Right lobe of liver (tissue), 6 donors: ENCODE results near the gene CEP20. TPM values are rescaled to one million over a fixed set of nuclear protein-coding genes. Genes with fewer than 3 reads are reported as not detected.

ENCODE experiments used
- ATAC-seq, 4 donors: fragments of 200-7000 bp; cut with Tn5 transposase; one replicate each; pipeline ENCODE4 v1.9.1; 2020; ENCODE audit warnings: mild to moderate bottlenecking in 4 of 4, moderate library complexity in 4 of 4
- DNase-seq, 3 donors: peaks; one replicate each; pipeline ENCODE4 v3.0.0-alpha.2; 2020
- H3K27ac ChIP-seq, 3 donors: fragments of 200-600 bp; one replicate each; pipeline ENCODE4 v1.8.0; 2022
- H3K27me3 ChIP-seq, 2 donors: fragments of 200-600 bp; one replicate each; pipeline ENCODE4 v1.8.0; 2022
- H3K36me3 ChIP-seq, 4 donors: fragments of 200-600 bp; sonication (generic) in 1 of 4; one replicate each; pipeline versions ENCODE4 v1.5.1 to v1.8.0; 2017 to 2022; ENCODE audit warnings: control low read depth in 1 of 4
- H3K4me1 ChIP-seq, 4 donors: fragments of 200-600 bp; sonication (generic) in 1 of 4; one replicate each; pipeline versions ENCODE4 v1.5.1 to v1.8.0; 2017 to 2022; ENCODE audit warnings: control low read depth in 1 of 4
- H3K4me3 ChIP-seq, 3 donors: fragments of 200-600 bp; one replicate each; pipeline ENCODE4 v1.8.0; 2022
- H3K9me3 ChIP-seq, 4 donors: fragments of 200-600 bp; sonication (generic) in 1 of 4; one replicate each; pipeline versions ENCODE4 v1.5.1 to v1.8.0; 2017 to 2022; ENCODE audit warnings: control low read depth in 1 of 4
- CTCF ChIP-seq, 4 donors: fragments of 200-600 bp in 3 of 4; fragments of 450-650 bp in 1 of 4; IDR thresholded peaks; one replicate each; pipeline versions ENCODE4 v1.5.1 to v1.8.0; 2016 to 2022; ENCODE audit warnings: antibody characterized with exemption in 4 of 4, mild to moderate bottlenecking in 2 of 4
- POLR2A ChIP-seq: fragments of 450-650 bp; IDR thresholded peaks from one replicate; pipeline ENCODE4 v1.6.1; 2017; ENCODE audit warnings: antibody characterized with exemption, mild to moderate bottlenecking
- WGBS: methylation state at CpG from one replicate; pipeline ENCODE4 v1.1.6; 2018; ENCODE audit warnings: low coverage, low lambda C conversion rate; ENCODE audit not compliant: insufficient coverage; ENCODE audit errors: missing lambda C conversion rate; 5-methylcytosine and 5-hydroxymethylcytosine counted together
- intact Hi-C, 2 donors: fragments of 100-400 bp; cut with DNase I; formaldehyde crosslinking; loops; one replicate each; pipeline versions ENCODE4 v1.11.2 to v1.14.1; 2022
- total RNA-seq, 6 experiments: library from RNA; depleted of rRNA in 2 of 6; stranded (reverse); fragments of >200 nt in 2 of 6; fragmentation: NEBNext Ultra II Directional in 3 of 6; extraction: Animal tissue kit (Norgen Biotek cat#: 25700) in 3 of 6; gene quantifications; one replicate each; pipeline versions ENCODE4 v1.1.0 to v1.2.4, GENCODE V29; 2016 to 2023
- donor health status: DM: no; HTN: yes; CAD: no.
- donor health status: DM: no; HTN: no; CAD: no.
- donor health status: DM: no; HTN: no; CAD: no.
- donor health status: DM: no; HTN: yes; CAD: no.
- donor health status: DM: no; HTN: yes; CAD: no.

The CEP20 gene
- total RNA-seq, 6 experiments from 2014 or later = 13.3 to 28.3 (median 18.3) TPM

GRCh38 chr16:15873737-15874136, 14.7 kb downstream of the CEP20 start:
- Histone ChIP-seq H3K36me3 (peaks cover 0 to 16% (median 5%) of the 10 kb centered on the region in 4 donors), H3K4me3 (no peak overlapping the region), H3K27me3 (no peaks in the 10 kb centered on the region), H3K4me1 (peaks cover 0 to 19% (median 0%) of the 10 kb centered on the region in 4 donors), H3K27ac (no peak overlapping the region), H3K9me3 (no peaks in the 10 kb centered on the region)
- intact Hi-C loops = loop anchor here in 1 of 2 donors (10.0 kb wide), 1 partner anchor 251 kb away; no protein-coding TSS in a partner anchor
- peak in 1 of 4 donors; percentile 43 for ATAC-seq
- DNase-seq = no peak
- WGBS = 92% methylated on average over 1 of the region's 1 CpG
- TF ChIP-seq CTCF (IDR thresholded peaks at IDR 0.05) (no peak), POLR2A (no peak)

DNA sequence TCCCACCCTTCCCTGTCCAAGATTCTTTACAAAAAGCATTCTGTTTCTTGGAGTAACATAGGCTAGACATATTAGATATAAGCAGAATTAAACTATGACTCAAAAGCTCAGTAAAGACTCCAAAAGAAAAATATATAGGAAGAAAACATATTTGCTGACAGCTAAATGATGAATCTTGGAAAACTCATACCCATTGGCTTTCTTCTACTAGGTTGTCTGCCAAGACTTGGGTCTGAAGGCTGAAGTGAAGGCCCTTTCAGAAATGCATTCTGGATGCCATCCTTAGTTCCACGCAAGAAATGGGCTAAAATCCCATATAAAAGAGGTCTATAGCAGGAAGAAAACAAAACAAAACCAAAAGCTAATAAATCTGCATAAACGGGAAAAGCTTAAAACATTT, 15.1 kb downstream of the CEP20 start:
- intact Hi-C loops = loop anchor here in 1 of 2 donors (10.0 kb wide), 1 partner anchor 252 kb away; no protein-coding TSS in a partner anchor
- peaks cover 0 to 19% (median 0%) of the 10 kb centered on the region in 4 donors for H3K4me1 ChIP-seq
- no peak for ATAC-seq
- H3K27me3 ChIP-seq = no peaks in the 10 kb centered on the region
- no peak overlapping the region for H3K4me3 ChIP-seq
- H3K36me3 ChIP-seq = peaks cover 0 to 19% (median 5%) of the 10 kb centered on the region in 4 donors
- H3K9me3 ChIP-seq = no peaks in the 10 kb centered on the region
- no peak for DNase-seq
- TF ChIP-seq POLR2A (no peak), CTCF (IDR thresholded peaks at IDR 0.05) (no peak)
- 87% methylated on average over 2 of the region's 2 CpGs for WGBS
- H3K27ac ChIP-seq = no peak overlapping the region

- peaks cover 0 to 45% (median 9%) of the 10 kb centered on the region in 4 donors for H3K36me3 ChIP-seq
- H3K4me3 ChIP-seq = no peak overlapping the region
- TF ChIP-seq CTCF (IDR thresholded peaks at IDR 0.05) = no peak
- TF ChIP-seq POLR2A = no peak
- H3K27me3 ChIP-seq = no peaks in the 10 kb centered on the region
- peaks cover 0 to 17% (median 0%) of the 10 kb centered on the region in 4 donors for H3K4me1 ChIP-seq
- no peak for DNase-seq
- 70% methylated on average over 3 of the region's 5 CpGs for WGBS
- ATAC-seq = no peak
- intact Hi-C loops = loop anchor here in 1 of 2 donors (10.0 kb wide), 1 partner anchor 255 kb away; no protein-coding TSS in a partner anchor
- H3K27ac ChIP-seq = no peak overlapping the region
- H3K9me3 ChIP-seq = no peaks in the 10 kb centered on the region
Measured at GRCh38 chr16:15870011-15870410, 18.4 kb downstream of the CEP20 start.

DNA sequence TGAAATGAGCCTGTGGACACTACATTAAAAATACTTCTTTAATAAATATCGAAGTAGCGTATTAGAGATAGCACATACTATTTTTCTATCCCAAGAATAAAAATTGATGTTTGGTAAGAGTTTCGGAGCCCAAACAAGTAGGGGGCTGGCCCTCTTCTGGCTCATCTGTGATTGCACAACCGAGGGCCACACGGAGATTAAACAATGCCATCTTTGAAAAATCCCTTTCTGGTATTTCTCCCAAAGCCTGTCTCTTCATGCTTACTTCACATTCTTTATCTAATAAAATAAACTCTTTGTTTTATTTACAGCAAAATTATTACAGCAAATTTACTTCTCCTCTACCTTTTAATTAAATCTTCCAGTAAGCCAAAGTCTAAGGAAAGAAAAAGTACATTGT, 22.0 kb downstream of the CEP20 start:
- no peak overlapping the region for H3K4me3 ChIP-seq
- no peaks in the 10 kb centered on the region for H3K27me3 ChIP-seq
- WGBS = 80% methylated on average over 5 of the region's 5 CpGs
- no peak overlapping the region for H3K27ac ChIP-seq
- H3K9me3 ChIP-seq = no peaks in the 10 kb centered on the region
- intact Hi-C loops = loop anchor here in 1 of 2 donors (10.0 kb wide), 1 partner anchor 258 kb away; no protein-coding TSS in a partner anchor
- H3K36me3 ChIP-seq = peaks cover 0 to 39% (median 6%) of the 10 kb centered on the region in 4 donors
- no peaks in the 10 kb centered on the region for H3K4me1 ChIP-seq
- DNase-seq (no peak), ATAC-seq (no peak)
- TF ChIP-seq CTCF (IDR thresholded peaks at IDR 0.05) = no peak
- no peak for TF ChIP-seq POLR2A
